ENCODE data around the gene TMEM200A. TPM values are rescaled to one million over a fixed set of nuclear protein-coding genes. Genes with fewer than 3 reads are reported as not detected.

TMEM200A gene
- total and polyA plus RNA-seq, 4 donors: 0.79 to 7.9 (median 6.4) TPM

- DNase-seq: no peak
- Histone ChIP-seq H3K27me3 (ENCODE audit: control insufficient read depth in 3 of 3, insufficient read depth in 3 of 3, low read length in 2 of 3) (no peaks in the 10 kb centered on the region), H3K36me3 (ENCODE audit: control insufficient read depth in 4 of 4, insufficient read depth in 4 of 4, low read length in 4 of 4) (no peaks in the 10 kb centered on the region), H3K4me1 (ENCODE audit: control insufficient read depth in 5 of 5, insufficient read depth in 5 of 5, low read length in 5 of 5) (no peaks in the 10 kb centered on the region), H3K9ac (ENCODE audit: insufficient read depth in 1 of 2, low read length in 2 of 2) (no peak overlapping the region), H3K9me3 (ENCODE audit: control insufficient read depth in 4 of 4, insufficient read depth in 3 of 4, low read length in 3 of 4) (no peaks in the 10 kb centered on the region), H3K4me3 (no peak overlapping the region), H3K27ac (ENCODE audit: low read depth in 1 of 2, low read length in 1 of 2) (no peak overlapping the region)
- 69 to 90% methylated on average over 4 of the region's 4 CpGs for WGBS, 2 donors
- TF ChIP-seq CTCF (IDR thresholded peaks at IDR 0.05; ENCODE audit: control extremely low read depth, extremely low read depth): no peak
- ATAC-seq (ENCODE audit: insufficient read depth, low FRiP score): no peak
These were observed 67.0 kb downstream of the TMEM200A start for GRCh38 chr6:130432838-130433237.

- H3K4me3 ChIP-seq: no peak overlapping the region
- TF ChIP-seq CTCF (IDR thresholded peaks at IDR 0.05; ENCODE audit: control extremely low read depth, extremely low read depth): no peak
- H3K27ac ChIP-seq (ENCODE audit: low read depth in 1 of 2, low read length in 1 of 2): no peak overlapping the region
- no peaks in the 10 kb centered on the region for H3K9me3 ChIP-seq (ENCODE audit: control insufficient read depth in 4 of 4, insufficient read depth in 3 of 4, low read length in 3 of 4)
- WGBS, 2 donors: 76 to 93% methylated on average over 3 of the region's 3 CpGs
- no peaks in the 10 kb centered on the region for H3K4me1 ChIP-seq (ENCODE audit: control insufficient read depth in 5 of 5, insufficient read depth in 5 of 5, low read length in 5 of 5)
- H3K9ac ChIP-seq (ENCODE audit: insufficient read depth in 1 of 2, low read length in 2 of 2): no peak overlapping the region
- no peak for DNase-seq
- H3K36me3 ChIP-seq (ENCODE audit: control insufficient read depth in 4 of 4, insufficient read depth in 4 of 4, low read length in 4 of 4): no peaks in the 10 kb centered on the region
- H3K27me3 ChIP-seq (ENCODE audit: control insufficient read depth in 3 of 3, insufficient read depth in 3 of 3, low read length in 2 of 3): no peaks in the 10 kb centered on the region
- no peak for ATAC-seq (ENCODE audit: insufficient read depth, low FRiP score)
These were observed 68.5 kb downstream of the TMEM200A start for GRCh38 chr6:130434174-130434873.

- DNase-seq (no peak), ATAC-seq (ENCODE audit: insufficient read depth, low FRiP score) (no peak)
- Histone ChIP-seq H3K9me3 (ENCODE audit: control insufficient read depth in 4 of 4, insufficient read depth in 3 of 4, low read length in 3 of 4) (no peaks in the 10 kb centered on the region), H3K27me3 (ENCODE audit: control insufficient read depth in 3 of 3, insufficient read depth in 3 of 3, low read length in 2 of 3) (no peaks in the 10 kb centered on the region), H3K27ac (ENCODE audit: low read depth in 1 of 2, low read length in 1 of 2) (no peak overlapping the region), H3K9ac (ENCODE audit: insufficient read depth in 1 of 2, low read length in 2 of 2) (no peak overlapping the region), H3K4me1 (ENCODE audit: control insufficient read depth in 5 of 5, insufficient read depth in 5 of 5, low read length in 5 of 5) (no peaks in the 10 kb centered on the region), H3K36me3 (ENCODE audit: control insufficient read depth in 4 of 4, insufficient read depth in 4 of 4, low read length in 4 of 4) (no peaks in the 10 kb centered on the region), H3K4me3 (no peak overlapping the region)
- 91 to 93% methylated on average over 4 of the region's 4 CpGs for WGBS, 2 donors
- TF ChIP-seq CTCF (IDR thresholded peaks at IDR 0.05; ENCODE audit: control extremely low read depth, extremely low read depth): no peak
These were observed 69.4 kb downstream of the TMEM200A start for GRCh38 chr6:130435181-130435580.

- 35 to 51% methylated on average over 1 of the region's 1 CpG for WGBS, 2 donors
- H3K27ac ChIP-seq (ENCODE audit: low read depth in 1 of 2, low read length in 1 of 2): no peak overlapping the region
- DNase-seq: no peak
- TF ChIP-seq CTCF (IDR thresholded peaks at IDR 0.05; ENCODE audit: control extremely low read depth, extremely low read depth): no peak
- H3K9me3 ChIP-seq (ENCODE audit: control insufficient read depth in 4 of 4, insufficient read depth in 3 of 4, low read length in 3 of 4): no peaks in the 10 kb centered on the region
- no peaks in the 10 kb centered on the region for H3K27me3 ChIP-seq (ENCODE audit: control insufficient read depth in 3 of 3, insufficient read depth in 3 of 3, low read length in 2 of 3)
- H3K9ac ChIP-seq (ENCODE audit: insufficient read depth in 1 of 2, low read length in 2 of 2): no peak overlapping the region
- ATAC-seq (ENCODE audit: insufficient read depth, low FRiP score): no peak
- no peaks in the 10 kb centered on the region for H3K36me3 ChIP-seq (ENCODE audit: control insufficient read depth in 4 of 4, insufficient read depth in 4 of 4, low read length in 4 of 4)
- no peaks in the 10 kb centered on the region for H3K4me1 ChIP-seq (ENCODE audit: control insufficient read depth in 5 of 5, insufficient read depth in 5 of 5, low read length in 5 of 5)
- no peak overlapping the region for H3K4me3 ChIP-seq
These were observed 72.1 kb downstream of the TMEM200A start for GRCh38 chr6:130437961-130438360.
